T-helper 9 cell (primary cell): Measurements from ENCODE around the gene C5.
"Not testable (repeated sequence)": the region's sequence is repeated elsewhere in the genome, so short reads cannot be mapped to it uniquely, and the experiment has no call there.

Experiments
- DNase-seq: peaks from one replicate; pipeline ENCODE4 v3.0.0-alpha.2; 2020
- total RNA-seq, 2 donors: gene quantifications; one replicate each; lab custom pipeline; 2026; lab: John Stamatoyannopoulos, UW

C5 gene
- total RNA-seq = 2.6 to 4.6 reads per million in 2 donors

DNA sequence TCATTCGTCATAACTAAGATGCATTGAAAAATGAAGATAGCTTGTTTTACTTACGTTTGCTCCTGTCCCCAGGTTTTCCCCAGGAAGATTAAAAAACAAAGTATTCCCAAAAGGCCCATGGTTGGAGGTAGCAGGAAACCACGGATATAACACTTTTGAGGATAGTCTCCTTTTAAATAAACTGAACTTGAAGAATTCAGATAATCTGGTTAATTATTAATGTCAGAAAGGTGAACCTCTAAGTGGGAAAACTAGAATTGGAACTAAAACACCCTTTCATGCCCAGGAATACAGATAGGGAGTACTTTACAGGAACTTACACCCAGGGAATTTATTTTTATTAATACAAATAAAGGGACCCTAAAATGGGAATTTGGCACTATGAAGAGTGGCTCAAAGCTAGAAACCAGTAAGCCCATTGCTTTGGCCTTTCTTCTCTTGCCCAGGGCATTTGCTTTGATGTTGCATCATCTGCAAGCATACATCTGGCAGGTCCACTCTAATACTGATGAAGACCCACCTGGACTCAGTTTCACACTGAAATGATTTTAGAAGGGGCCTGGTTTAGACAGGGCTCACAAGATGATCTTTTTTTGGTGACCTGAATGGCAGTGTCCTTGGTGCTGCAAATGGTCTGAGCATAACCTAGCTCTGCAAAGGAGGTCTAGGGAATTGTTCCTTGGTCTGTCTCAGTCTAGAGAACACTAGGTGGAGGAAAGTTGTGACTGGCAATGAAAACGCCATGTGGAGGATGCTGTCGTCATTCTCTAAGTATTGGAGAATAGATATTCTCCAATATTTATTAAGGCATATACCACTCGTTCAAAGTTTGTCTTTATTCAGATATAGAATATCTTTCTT is at the start of gene C5:
TSS of gene C5 (minus strand) at position 148 of the 861 bp plus-strand sequence. CDS start at position 119, 29 bp downstream.
- no peak for DNase-seq

DNA sequence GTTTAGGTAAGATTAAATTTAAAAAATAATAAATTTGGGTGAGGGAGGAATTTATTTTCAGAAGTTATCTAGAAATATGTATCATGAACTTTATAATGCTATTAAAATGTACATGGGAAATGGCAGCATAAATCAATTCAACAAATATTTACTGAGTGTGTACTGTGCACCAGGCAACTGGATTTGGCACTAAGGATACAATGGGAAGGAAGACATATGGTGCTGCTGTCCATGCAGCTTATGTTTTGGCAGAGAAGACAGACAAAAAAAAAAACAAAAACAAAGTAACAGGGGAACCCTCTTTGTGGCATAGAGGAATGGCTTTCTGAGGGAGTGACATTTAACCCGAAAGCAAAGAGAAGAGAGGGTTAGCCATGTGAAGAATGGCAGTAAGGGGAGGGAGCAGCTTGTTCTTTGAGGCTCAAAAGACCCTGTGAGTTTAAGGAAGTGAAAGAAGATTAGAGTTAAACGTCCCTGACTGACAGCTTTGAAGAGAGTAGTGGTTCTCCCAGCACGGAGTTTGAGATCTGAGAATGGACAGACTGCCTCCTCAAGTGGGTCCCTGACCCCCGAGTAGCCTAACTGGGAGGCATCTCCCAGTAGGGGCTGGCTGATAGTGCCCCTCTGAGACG is 48.6 kb upstream of the C5 start:
- DNase-seq = no peak

DNA sequence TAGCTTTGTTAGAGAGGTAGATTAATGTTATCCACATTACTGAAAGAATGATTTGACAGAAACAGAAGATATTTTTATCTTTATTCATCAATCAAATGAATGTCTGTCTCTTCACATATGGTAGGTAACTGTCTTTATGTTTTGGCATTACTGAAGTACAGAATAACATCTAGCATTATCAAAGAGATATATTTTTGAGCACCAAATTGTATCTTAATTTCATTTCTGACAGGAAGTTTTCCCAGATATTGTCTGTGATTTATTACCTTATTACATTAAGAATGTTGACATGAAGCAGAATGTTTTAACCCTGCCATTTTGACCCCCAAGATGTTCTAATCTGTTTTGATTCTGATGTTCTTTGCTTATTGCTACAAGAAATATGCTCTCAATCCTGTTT is 45.0 kb upstream of the C5 start:
- DNase-seq = no peak

DNA sequence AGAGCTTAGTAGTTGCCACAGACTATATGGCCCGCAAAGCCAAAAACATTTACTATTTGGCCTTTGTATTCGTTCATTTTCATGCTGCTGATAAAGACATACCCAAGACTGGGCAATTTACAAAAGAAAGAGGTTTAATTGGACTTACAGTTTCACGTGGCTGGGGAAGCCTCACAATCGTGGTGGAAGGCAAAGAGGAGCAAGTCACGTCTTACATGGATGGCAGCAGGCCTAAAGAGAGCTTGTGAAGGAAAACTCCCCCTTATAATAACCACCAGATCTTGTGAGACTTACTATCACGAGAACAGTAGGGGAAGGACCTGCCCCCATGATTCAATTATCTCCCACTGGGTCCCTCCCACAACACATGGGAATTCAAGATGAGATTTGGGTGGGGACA is 40.7 kb upstream of the C5 start:
- DNase-seq = not testable (repeated sequence)

DNA sequence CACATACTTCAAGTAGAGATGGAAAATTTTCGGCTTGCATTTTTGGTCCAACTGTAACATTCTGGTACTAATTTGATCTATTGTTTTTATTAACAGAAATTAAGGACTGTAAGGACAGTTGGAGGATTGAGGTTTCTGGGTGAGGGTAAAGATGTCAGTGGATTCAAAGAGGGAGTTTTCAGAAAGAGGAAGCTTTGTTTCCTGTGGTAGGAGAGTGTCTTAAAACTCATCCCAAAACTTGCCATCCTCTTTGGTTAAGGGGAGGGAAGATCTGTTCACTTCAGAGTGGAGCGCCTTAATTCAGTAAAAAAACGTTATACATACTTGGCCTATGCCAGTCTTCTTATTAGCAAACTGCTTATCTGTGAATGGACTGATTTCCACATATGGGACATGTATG is 38.5 kb upstream of the C5 start:
- no peak for DNase-seq

DNA sequence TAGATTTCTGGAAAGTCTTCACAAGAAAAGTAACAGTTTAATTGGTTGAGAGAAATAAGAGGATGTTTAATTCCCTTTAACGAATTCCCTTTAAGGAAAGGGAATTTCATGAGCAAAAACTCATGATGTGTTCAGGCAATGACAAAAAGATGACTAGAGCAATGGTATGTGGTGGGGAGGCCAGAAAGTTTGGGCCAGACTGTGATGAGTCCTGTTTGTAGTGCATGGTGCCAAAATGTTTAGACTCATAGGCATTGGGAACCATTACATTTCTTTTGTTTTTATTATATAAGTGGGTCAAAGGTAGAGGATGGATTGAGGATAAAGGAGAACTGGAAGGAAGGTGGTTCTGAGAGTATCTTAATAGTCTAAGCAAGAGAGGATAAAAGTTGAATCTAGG is 35.6 kb upstream of the C5 start:
- DNase-seq = no peak

DNA sequence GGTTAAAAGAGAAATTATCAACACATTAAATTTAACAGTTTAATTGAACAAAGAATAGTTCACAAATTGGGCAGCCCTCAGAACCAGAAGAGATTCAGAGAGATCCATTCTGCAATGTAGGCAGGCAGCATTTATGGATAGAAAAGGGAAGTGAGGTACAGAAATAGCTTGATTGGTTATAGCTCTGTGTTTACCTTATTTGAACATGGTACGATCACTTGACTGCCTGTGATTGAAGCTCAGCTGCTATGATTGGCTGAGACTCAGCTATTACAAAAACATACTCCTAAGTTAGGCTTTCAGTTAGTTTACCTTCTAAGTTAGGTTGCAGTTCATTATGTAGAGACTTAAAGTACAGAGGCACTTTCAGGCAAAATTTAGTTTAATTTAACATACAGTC is 32.0 kb upstream of the C5 start:
- DNase-seq = no peak

DNA sequence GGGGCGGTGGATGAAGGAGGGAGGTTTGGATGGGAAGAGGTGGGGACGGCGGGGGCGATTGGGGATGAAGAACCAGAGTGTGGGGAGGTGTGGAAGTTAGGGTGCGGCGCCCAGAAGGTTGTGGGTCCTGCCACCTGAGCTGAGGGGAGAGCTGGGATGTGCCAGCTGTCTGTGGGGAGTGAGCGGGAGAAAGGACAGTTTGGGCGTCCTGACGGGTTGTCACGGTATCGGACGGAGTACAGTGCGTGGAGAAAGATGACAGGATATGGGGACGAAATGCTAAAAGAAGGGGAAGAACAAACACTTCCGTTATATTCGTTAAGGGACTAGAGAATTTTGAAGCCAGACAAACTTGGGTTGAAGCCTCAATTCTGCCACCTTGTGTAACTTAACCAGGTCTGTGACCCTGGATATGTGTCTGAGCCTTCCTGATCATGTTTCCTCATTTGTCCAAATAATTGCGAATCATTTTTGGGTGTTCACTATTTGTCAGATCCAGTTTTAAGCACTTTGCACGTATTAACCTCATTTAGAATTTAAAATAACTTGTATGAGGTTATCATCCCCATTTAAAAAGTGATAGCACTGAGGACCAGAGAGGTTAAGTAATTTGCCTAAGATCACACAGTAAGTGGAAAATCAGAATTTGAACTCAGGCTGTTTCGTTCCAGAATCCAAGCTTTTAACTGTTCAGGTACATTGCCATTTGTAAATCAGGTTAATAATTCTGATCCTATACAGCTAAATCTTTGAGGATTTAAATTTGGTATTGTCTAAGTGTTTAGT is 25.4 kb upstream of the C5 start:
- DNase-seq = no peak

DNA sequence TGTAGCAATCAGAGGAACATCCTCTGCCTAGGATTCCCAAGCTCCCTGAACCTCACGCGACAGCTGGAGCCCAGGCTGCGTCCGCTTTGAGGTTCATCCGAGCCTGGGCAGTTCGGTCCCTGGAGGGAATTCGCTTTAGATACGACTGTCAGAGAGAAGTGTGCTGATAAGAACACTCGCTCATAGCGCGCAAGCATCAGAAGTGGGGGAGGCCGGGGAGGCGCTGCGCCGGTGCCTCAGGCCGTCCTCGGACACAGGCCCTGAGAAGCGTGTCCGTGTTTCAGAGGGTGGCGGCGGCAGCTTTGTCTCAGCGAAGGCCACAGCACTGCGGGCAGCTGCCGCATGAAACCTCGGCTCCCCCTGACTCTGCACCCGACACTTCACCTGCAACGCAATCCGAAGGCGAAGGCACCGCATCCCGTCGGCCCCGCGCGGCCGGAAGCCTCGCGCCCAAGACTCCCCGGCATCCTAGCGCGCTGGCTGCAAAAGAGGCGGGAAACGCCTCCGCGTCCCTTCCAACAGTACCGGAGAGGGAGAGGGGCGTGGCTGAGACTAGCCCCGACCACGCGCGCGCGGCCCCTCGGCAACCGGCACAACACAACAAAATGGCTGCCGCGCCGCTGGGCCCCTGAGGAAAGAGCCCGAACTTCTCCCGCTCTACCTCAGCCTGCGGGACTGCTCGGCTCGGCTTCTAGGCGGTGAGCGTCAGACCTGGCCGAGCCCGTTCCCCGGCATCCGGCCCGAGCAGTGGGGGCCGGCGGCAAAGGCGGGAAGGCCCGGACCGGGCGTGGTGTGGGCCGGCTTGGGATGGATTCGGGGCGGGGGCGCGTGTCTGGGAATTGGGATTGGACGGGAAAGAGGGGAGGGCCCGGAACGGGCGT is 24.5 kb upstream of the C5 start, which contains the start of gene CNTRL:
TSS of gene CNTRL (plus strand) at position 586 of the 881 bp plus-strand sequence. CDS start 13,372 bp downstream, outside the sequence.
- DNase-seq = peak; percentile 79

DNA sequence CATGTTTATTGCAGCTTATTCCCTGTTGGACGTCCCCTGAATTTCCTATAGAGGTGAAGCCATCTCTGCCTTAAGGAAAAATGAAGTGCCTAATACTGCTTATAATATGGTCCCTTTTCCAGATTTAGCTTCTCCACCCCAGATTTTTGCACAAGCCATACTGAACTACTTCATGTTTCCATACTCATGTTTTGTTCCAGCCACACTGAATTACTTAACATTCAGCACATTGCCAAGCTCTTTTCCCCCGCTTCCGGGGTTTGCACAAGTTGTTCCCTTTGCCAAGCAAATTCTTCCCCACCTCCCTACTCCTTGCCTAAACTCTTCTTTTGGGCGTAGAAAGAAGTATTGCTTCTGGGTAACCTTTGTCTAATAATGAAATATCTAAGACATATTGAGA is 23.0 kb upstream of the C5 start:
- no peak for DNase-seq

DNA sequence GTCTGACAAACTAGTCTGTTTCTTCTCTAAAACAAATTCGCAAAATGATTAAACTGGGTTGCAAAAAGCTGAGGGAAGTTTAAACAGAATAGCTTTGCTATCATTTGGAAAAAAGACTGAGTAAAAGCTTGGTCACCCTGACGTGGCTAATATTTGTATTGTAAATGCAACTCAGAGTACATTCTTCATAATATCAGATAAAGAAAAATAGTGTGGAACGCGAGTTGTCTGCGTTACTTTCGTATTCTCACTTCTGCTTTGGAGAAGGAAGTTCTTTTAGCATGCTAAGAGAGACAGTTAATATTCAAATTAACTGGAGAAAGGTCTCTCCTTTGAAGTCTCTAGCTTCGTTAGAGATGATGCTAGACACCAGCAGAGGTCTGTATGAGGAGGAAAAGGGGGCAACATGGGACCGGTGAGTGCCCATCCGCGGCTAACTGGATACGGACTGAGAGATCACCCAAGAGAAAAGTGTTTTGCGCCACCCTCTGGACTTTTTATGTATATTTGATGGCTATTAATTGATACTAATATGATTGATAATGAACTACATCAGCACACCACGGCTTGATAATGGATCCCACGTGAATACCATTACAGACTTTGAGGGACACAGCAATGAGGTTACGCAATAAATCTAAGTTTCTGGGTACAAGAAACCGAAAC is 21.8 kb upstream of the C5 start:
- peak; percentile 4 for DNase-seq

DNA sequence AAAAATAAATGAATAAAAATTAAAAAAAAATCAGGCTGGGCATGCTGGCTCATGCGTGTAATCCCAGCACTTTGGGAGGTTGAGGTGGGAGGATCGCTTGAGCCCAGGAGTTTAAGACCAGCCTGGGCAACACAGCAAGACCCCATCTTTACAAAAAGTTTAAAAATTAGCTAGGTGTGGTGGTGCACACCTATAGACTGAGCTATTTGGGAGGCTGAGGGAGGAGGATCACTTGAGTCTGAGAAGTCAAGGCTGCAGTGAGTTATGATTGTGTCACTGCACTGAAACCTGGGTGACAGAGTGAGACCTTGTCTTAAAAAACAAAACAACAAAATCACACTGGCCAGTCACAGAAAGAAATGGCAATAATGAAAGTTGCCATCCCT is 21.3 kb upstream of the C5 start:
- no peak for DNase-seq

DNA sequence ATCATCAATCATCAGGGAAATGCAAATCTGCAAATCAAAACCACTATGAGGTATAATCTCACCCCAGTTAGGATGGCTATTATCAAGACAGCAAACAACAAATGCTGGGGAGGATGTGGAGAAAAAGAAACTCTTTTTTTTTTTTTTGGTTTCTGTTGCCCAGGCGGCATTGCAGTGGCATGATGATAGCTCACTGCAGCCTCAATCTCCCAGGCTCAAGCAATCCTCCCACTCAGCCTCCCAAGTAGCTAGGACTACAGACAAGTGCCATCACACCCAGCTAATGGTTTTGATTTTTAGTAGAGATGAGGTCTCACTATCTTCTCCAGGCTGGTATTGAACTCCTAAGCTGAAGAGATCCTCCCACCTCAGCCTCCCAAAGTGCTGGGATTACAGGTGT is 19.3 kb upstream of the C5 start:
- no peak for DNase-seq

DNA sequence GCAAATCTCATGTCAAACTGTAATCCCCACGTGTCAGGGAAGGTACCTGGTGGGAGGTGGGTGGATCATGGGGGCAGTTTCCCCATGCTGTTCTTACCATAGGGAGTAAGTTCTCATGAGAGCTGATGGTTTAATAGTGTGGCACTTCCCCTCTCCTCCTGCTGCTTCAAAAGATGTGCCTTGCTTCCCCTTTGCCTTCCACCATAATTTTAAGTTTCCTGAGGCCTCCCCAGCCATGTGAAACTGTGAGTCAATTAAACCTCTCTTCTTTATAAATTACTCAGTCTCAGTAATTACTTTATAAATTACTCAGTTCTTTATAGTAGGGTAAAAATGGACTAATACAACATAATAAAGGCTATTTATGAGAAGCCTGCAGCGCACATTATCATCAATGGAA is 17.6 kb upstream of the C5 start:
- DNase-seq = no peak

DNA sequence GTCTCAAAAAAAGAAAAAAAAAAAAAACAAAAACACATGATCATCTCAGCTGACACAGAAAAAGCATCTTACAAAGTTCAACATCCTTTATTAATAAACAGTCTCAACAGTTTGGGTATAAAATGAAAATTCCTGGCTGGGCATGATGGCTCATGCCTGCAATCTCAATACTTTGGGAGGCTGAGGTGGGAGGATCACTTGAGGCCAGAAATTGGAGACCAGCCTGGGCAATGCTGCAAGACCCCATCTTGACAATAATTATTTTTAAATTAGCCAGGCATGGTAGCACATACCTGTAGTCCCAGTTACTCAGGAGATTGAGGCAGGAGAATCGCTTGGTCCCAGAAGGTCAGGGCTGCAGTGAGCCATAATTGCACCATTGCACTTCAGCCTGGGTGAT is 16.8 kb upstream of the C5 start:
- DNase-seq = no peak

DNA sequence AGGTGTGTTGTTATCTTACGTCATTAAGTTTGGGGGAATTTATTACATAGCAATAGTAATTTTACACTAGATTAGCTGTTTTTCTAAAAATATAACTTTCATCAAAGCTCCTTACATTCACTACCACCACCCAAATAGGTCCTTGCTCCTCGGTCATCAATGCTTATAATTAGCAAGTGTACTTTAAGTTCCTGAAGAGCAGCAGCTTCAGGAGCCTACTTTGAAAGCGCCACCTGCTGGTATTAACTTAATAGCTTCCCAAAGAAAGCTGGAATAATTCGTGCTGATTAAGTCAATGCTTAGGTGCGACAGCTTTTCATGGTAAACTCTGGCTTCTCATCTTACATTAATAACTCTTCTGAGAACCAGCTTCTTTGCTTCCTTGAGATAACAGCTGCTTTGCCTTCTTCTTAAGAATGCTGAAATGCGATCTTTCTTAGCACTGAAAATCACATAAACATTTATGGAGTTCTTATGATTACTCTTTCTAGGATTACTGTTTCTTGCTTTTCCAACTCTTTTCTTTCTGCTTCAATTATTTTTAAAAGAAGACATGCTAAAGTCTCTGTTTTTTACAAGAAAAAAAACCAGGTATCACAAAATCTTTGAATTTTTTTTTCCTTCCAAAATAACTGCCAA is 10.0 kb upstream of the C5 start:
- no peak for DNase-seq

DNA sequence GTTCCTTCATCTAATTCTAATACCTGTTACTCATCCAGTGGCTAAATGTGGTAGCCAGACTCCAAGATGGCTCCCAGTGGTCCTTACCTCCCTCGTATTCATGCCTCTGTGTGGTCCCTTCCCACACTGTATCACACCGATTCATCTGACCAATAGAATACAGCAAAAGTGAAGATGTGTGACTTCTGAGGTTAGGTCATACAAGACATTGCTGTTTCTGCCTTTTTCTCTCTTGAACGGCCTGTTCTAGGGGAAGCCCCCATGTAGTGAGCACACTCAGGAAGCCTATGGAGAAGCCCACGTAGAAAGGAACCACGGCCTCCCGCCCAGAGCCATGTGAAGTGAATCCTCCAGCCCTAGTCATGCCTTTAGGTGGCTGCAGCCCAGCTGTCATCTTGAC is 9.4 kb upstream of the C5 start:
- no peak for DNase-seq

DNA sequence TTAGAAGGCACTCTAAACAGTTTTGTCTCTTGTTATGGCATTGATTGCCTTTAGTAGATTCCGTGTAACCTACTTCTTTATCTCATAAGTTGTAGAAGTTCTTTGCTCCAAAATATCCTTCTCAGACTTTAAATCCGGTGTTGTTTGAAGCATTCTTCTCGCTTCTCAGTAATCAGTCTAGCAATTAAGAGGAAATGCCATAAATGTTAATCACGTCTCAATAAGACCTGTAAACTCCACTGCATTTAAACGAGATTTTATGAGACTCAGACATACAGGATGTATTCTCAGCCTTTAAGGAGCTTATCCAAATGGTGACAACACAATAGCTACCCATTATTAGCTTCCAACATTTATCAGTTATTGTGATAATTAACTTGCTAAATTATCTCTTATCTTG is 7.7 kb upstream of the C5 start:
- DNase-seq = no peak

DNA sequence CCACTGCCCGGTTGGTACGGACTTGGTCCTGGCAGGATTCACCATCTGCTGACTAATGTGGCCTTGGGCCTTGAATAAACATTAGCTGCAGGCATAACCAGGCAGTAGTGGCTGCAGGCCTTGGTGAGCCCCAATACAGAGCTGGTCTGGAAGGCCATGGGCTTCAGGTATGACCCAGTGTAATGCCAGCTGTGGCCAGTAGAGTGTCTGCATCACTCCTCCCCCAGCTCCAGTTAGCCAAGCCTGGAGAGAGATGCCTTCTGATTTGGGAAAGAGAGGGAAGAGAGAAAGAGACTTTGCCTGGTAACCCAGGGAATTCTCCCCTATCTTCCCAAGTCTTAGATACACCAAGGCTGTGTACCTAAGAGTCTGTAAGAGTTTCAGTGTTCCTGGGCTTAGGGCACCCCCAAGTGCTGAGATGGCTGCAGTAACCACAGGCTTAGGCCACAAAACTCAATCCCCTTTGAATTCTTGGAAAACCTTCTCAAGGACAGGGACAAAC is 5.6 kb upstream of the C5 start:
- DNase-seq = no peak

DNA sequence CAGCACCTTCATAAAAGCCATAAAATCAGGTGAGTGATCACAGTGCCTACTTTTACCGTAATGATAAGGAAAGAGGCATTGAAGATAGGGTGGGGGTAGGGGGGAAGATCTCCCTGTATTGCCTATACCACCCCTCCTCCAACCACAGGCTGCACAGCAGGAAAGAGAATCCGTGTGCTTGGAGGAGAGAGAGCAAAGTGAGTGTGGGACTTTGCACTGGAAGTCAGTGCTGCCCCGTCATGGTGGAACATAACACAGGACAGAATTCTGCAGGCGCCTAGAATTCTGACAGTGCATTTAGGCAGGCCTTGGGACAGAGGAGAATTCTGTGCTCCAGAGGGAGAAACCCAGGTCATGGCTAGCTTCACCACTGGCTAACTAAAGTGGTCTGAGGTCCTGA is 3.5 kb upstream of the C5 start:
- DNase-seq = no peak

DNA sequence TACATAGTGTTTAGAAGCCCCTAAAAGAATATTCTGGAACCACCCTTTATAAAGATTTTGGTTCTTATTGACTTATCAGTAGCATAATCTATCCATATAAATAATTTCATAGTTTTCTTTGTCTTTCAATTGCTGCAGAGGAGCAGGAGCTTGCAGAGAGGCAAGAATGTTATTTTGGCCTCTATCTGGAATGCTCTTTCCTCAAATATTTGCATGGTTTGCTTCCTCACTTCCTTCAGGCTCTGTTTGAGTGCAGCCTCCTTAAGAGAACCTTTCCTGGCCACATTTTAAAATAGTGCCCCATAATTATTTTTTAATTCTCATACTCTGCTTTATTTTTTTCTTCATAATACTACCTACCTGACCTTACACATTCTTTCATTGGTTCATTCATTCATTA is 1.5 kb downstream of the C5 start:
- no peak for DNase-seq
